Upper lobe of left lung (tissue), 4 donors: Measurements from ENCODE around the gene CIZ1.

ENCODE experiments used
- EP300 ChIP-seq, 4 donors: sonication (generic); formaldehyde crosslinking; IDR thresholded peaks; one replicate each; pipeline ENCODE4 v1.5.1; 2017; ENCODE audit warnings: antibody characterized with exemption in 4 of 4, control low read depth in 2 of 4
- POLR2A ChIP-seq, 4 donors: fragments of 450-650 bp; IDR thresholded peaks; one replicate each; pipeline ENCODE4 v1.5.1; 2016 to 2017; ENCODE audit warnings: antibody characterized with exemption in 4 of 4, mild to moderate bottlenecking in 2 of 4
- TF ChIP-seq, protein P1 (sequence below), 6 experiments: fragments of 450-650 bp in 4 of 6; fragments of 200-600 bp in 2 of 6; sonication (generic) in 2 of 6; IDR thresholded peaks; one replicate each; pipeline ENCODE4 v1.5.1; 2016 to 2019; ENCODE audit warnings: antibody characterized with exemption in 6 of 6

- TF ChIP-seq, protein P1, sequence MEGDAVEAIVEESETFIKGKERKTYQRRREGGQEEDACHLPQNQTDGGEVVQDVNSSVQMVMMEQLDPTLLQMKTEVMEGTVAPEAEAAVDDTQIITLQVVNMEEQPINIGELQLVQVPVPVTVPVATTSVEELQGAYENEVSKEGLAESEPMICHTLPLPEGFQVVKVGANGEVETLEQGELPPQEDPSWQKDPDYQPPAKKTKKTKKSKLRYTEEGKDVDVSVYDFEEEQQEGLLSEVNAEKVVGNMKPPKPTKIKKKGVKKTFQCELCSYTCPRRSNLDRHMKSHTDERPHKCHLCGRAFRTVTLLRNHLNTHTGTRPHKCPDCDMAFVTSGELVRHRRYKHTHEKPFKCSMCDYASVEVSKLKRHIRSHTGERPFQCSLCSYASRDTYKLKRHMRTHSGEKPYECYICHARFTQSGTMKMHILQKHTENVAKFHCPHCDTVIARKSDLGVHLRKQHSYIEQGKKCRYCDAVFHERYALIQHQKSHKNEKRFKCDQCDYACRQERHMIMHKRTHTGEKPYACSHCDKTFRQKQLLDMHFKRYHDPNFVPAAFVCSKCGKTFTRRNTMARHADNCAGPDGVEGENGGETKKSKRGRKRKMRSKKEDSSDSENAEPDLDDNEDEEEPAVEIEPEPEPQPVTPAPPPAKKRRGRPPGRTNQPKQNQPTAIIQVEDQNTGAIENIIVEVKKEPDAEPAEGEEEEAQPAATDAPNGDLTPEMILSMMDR (IDR thresholded peaks at IDR 0.05): peak in 4 of 6 experiments; percentile 30 to 83 (median 44)
- TF ChIP-seq EP300 (IDR thresholded peaks at IDR 0.05): no peak
- TF ChIP-seq POLR2A (IDR thresholded peaks at IDR 0.05): peak in 3 of 4 donors; percentile 38 to 74 (median 57)
Observed at GRCh38 chr9:128192601-128193371, 1.4 kb upstream of the CIZ1 start.
